AG10803 (cell line): ENCODE data around the gene GALNT1.

Experiments used
- DNase-seq: peaks from one replicate; pipeline ENCODE4 v3.0.0; 2010; ENCODE audit warnings: low read depth
- H3K4me3 ChIP-seq: 2 replicates; pipeline ENCODE4 v1.5.1; 2011; ENCODE audit warnings: mild to moderate bottlenecking, low read length, control low read depth
- CTCF ChIP-seq: conservative IDR thresholded peaks from 2 replicates; pipeline ENCODE4 v1.5.1; 2011; ENCODE audit warnings: mild to moderate bottlenecking, low read length, control low read depth, inconsistent platforms

The GALNT1 gene

GRCh38 chr18:35625232-35625631 lies 43.7 kb downstream of the GALNT1 start:
- DNase-seq, result no peak
- no peak overlapping the region for H3K4me3 ChIP-seq
- no peak for TF ChIP-seq CTCF

GRCh38 chr18:35633761-35634160 lies 52.2 kb downstream of the GALNT1 start:
- DNase-seq, result no peak
- H3K4me3 ChIP-seq, result no peak overlapping the region
- no peak for TF ChIP-seq CTCF

GRCh38 chr18:35634323-35634722 lies 52.8 kb downstream of the GALNT1 start:
- H3K4me3 ChIP-seq, result no peak overlapping the region
- DNase-seq, result peak; percentile 48
- TF ChIP-seq CTCF, result no peak

GRCh38 chr18:35635170-35635569 lies 53.6 kb downstream of the GALNT1 start:
- TF ChIP-seq CTCF, result no peak

GRCh38 chr18:35637227-35637626 lies 55.7 kb downstream of the GALNT1 start:
- DNase-seq, result no peak
- TF ChIP-seq CTCF, result no peak
- H3K4me3 ChIP-seq, result no peak overlapping the region

More at GRCh38 chr18:35635170-35635569, 53.6 kb downstream of the GALNT1 start:
- peak; percentile 58 for DNase-seq
- H3K4me3 ChIP-seq, result no peak overlapping the region

- no peak for DNase-seq
- no peak for TF ChIP-seq CTCF
- no peak overlapping the region for H3K4me3 ChIP-seq
These were observed 57.8 kb downstream of the GALNT1 start for GRCh38 chr18:35639296-35639695.

- DNase-seq, result no peak
- TF ChIP-seq CTCF, result no peak
- no peak overlapping the region for H3K4me3 ChIP-seq
These were observed 59.9 kb downstream of the GALNT1 start for GRCh38 chr18:35641467-35641866.
